AG20443 (cell line): ENCODE data around the gene PCNX4.

Experiments
- DNase-seq: peaks from one replicate; pipeline ENCODE4 v3.0.0; 2012; ENCODE audit warnings: low spot score, mixed read lengths

Gene PCNX4

DNA sequence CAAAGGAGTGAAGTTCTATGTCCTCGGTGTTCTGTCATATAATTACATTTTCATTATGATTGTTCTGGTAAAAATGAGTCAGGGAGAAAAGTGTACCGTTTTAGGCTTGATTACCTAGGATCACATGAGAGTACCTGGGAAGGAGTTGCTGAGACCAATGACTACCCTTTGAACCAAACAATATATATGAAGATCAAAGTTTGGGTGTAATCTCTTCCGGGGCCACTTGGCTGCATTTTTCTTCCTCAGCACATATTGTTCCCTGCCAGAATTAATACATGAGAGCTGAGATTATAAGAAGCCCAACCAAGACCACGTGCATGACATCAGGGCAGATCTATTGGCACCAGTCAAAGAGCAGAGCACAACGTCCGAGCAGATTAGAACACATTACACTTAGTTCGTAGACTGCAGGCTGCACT is 114.5 kb downstream of the PCNX4 start:
- no peak for DNase-seq

- DNase-seq, result no peak
Measured at GRCh38 chr14:60206837-60207533, 115.3 kb downstream of the PCNX4 start.

DNA sequence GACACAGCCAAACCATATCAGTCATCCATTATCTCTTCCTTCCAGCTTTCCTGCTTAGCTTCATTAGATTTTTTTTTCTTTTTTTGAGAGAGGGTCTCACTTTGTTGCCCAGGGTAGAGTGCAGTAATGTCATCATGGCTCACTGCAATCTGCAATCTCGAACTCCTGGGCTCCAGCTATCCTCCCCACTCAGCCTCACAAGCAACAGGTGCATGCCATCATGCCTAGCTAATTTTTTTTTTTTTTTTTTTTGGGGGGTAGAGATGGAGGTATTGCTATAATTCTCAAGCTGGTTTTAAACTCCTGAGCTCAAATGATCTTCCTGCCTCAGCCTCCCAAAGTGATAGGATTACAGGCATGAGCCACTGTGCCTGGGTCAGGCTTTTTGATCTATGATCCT is 119.0 kb downstream of the PCNX4 start:
- no peak for DNase-seq

GRCh38 chr14:60211153-60211552 is 119.4 kb downstream of the PCNX4 start:
- DNase-seq, result no peak

DNA sequence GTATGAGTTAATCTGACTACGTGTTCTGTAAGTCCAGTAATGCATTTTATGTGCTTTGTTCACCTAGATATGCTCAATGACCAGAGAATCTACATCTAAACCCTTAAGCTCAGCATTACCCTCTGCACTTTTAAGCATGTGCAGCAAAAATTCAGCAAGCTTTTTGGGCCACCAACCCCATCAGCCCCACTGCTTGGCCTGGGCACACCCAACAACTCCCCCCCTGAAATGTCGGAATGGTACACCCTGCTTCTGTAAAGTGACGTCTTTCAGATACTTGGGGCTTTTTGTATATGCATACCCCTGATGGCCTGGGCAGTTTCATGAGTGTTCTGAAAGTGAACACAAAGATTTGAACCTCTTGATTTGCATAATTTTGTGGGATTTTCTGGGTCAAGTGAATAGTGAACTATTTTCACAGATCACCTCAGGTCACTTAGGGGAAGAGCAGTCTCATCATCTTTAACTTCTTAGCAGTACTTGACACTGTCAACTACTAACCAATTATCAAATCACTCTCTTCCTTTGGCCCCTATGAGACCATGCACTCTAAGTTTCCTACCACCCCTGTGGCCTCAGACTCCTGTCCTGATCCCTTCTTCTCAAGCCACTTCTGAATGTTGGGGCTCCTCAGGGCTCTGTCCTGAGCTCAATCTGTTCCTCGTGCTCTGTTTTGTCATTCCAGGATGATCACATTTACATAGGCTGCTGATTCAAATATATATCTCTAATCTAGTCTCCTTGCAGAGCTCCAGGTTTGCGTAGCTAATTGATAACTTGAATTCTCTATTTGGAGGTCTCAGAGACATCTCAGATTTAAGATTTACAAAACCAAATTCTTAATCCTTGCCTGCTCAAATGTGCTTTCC is 121.0 kb downstream of the PCNX4 start:
- DNase-seq, result no peak

- DNase-seq, result no peak
Measured at GRCh38 chr14:60214003-60214402, 122.3 kb downstream of the PCNX4 start.

DNA sequence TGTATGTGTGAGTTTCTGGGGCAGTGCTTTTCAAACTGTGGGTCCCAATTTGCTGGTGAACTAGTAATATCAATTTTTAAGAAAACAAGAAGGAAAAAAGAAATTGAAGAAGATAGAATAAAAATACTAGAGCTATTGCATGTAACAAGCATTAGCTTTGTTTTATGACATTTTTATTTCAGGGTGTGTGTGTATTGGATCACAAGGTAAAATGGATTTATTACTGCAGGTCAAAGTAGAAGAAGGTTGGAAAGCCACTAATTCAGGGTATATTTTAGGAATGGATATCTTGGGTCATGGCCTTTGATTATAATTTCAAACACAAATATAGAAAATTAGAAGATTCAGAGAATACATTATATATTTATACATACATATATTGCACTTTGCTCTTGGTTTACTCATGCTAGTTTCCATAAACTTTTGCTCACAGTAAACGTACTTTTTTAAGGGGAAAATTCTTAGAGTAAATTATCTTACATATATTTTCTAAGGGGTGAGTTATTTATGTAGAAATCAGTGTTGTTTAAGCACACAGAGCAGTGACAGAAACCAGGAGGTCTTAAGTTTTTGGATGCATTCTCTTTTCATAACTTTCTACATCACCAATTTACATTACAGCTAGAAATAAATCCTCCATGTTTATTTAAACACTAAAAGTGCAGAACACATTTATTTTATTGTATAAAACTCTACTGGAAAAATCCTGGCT is 122.8 kb downstream of the PCNX4 start:
- DNase-seq, result no peak

- no peak for DNase-seq
Measured at GRCh38 chr14:60215127-60215444, 123.4 kb downstream of the PCNX4 start.

- DNase-seq, result no peak
Measured at GRCh38 chr14:60215520-60216420, 124.0 kb downstream of the PCNX4 start.

DNA sequence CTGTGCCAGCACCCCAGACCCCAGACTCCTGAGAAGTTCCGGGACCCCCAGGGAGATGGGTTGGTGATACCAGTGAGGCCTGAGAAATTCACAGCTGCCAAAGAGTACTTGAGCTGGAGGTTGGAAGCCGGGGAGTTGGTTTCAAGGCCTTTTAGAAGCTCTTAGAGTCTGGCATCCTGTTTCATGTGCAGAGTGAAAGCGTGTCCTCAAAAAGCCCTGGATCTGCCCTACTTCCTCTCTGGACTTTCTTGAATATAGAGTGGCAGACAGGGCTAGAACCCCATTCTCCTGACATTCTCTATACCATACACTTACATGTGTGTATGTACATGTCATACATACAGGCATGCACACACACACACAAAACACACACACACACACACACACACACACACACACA is 126.0 kb downstream of the PCNX4 start:
- DNase-seq, result no peak
